K562 (cell line): ENCODE measurements around the gene TPD52L1. TPM values are rescaled to one million over a fixed set of nuclear protein-coding genes. Genes with fewer than 3 reads are reported as not detected.

Experiments used
- ATF1 ChIP-seq, 2 experiments: fragments of 450-650 bp in 1 of 2; IDR thresholded peaks; 2 replicates each; pipeline ENCODE4 v1.6.1; 2016; ENCODE audit warnings: missing compliant biosample characterization in 1 of 2, missing genetic modification characterization in 1 of 2
- CBFA2T3 ChIP-seq: fragments of 450-650 bp; IDR thresholded peaks from 2 replicates; pipeline ENCODE4 v1.6.1; 2017
- CREB1 ChIP-seq, 2 experiments: sonication (generic) in 1 of 2; formaldehyde crosslinking in 1 of 2; IDR thresholded peaks; 2 replicates each; pipeline versions ENCODE4 v1.6.1 to v1.8.0; 2012 to 2022; ENCODE audit warnings: inconsistent platforms in 1 of 2, mild to moderate bottlenecking in 1 of 2, missing genetic modification reagents in 1 of 2, moderate library complexity in 1 of 2
- FOXP1 ChIP-seq: sonication (generic); formaldehyde crosslinking; IDR thresholded peaks from 2 replicates; pipeline ENCODE4 v1.8.0; 2022; ENCODE audit warnings: mild to moderate bottlenecking, missing genetic modification reagents
- PRDM10 ChIP-seq: fragments of 450-650 bp; IDR thresholded peaks from 2 replicates; pipeline ENCODE4 v1.6.1; 2018; ENCODE audit not compliant: partially characterized antibody
- TAF7 ChIP-seq: fragments of 450-650 bp; IDR thresholded peaks from 2 replicates; pipeline ENCODE4 v1.6.1; 2016; ENCODE audit warnings: missing genetic modification characterization, missing compliant biosample characterization
- polyA plus RNA-seq, 8 experiments: library from polyadenylated mRNA; depleted of rRNA in 4 of 8; stranded (reverse) in 5 of 8; unstranded in 3 of 8; fragments of >200 nt; fragmentation: Nextera tagmentation in 2 of 8; fragmentation: Illumina TruSeq in 1 of 8; extraction: Ambion mirVana in 2 of 8; extraction: Trizol in 1 of 8; gene quantifications; 2 replicates each; pipeline versions ENCODE4 v1.2.1 to v1.2.3, GENCODE V29; 2011 to 2014; ENCODE audit warnings: inconsistent platforms in 1 of 8, missing spikeins in 1 of 8
- total RNA-seq, 7 experiments: library from RNA; depleted of rRNA in 6 of 7; stranded (reverse); fragments of >200 nt in 6 of 7; fragmentation: Illumina TruSeq in 2 of 7; extraction: Trizol in 2 of 7; gene quantifications; 2 replicates each; pipeline versions ENCODE4 v1.2.1 to v1.2.3, GENCODE V29; 2011 to 2021; ENCODE audit warnings: low replicate concordance in 1 of 7
- TF ChIP-seq, protein P1 (sequence below), 2 experiments: fragments of 450-650 bp in 1 of 2; sonication (generic) in 1 of 2; formaldehyde crosslinking in 1 of 2; IDR thresholded peaks; 2 replicates each; pipeline versions ENCODE4 v1.7.1 to v1.9.0; 2016 to 2022; ENCODE audit warnings: inconsistent platforms in 1 of 2, mild to moderate bottlenecking in 1 of 2, missing genetic modification reagents in 1 of 2
- TF ChIP-seq, protein P2 (sequence below): fragments of 450-650 bp; formaldehyde crosslinking; IDR thresholded peaks from 2 replicates; pipeline ENCODE4 v1.4.0; 2020; ENCODE audit warnings: mild to moderate bottlenecking, moderate library complexity

TPD52L1 gene
- total and polyA plus RNA-seq, 9 of the 15 experiments (the other 6 are each of a cell fraction or from before 2014, with no cell fraction given), result 12.9 to 149 (median 75.7) TPM

DNA sequence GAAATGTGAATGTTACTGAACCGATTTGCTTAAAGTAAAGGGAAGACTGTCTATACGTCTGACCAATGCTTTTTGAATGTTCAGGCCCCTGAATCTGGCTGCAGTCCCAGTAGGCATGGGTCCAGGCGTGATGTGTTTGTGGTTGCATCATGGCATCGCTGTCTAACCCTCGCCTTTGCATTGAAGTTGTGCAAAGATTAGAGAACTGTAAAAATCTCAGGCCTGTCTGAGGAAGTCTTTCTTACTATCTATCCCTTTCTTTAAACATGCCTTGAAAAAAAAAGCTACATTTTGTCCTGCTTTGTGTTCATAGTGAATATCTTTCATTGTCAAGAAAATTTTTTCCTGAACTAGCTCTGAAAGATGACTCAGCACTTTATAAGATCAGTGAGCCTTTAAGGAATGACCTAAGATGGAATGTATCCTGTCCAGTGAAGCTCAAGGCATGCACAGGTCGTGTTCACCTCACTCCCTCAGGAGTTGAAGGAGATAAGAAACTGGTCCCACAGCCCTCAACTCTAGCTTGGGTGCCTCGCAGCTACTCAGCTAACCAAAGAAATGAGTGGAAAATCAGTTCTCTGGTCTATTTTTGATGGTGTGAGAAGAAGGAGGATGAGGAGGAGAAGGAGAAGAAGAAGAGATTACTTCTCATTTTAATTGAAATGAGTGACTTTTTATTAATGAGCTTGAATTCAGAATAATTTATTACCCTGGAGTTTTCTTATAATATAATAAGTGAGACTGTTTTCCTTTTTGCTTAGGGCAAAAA, 48.6 kb downstream of the TPD52L1 start (continued):
- no peak for TF ChIP-seq FOXP1
- TF ChIP-seq CREB1 (IDR thresholded peaks at IDR 0.05), result no peak
- no peak for TF ChIP-seq CREB1 (CRISPR knock-in tag; IDR thresholded peaks at IDR 0.05)
- TF ChIP-seq, protein P1, sequence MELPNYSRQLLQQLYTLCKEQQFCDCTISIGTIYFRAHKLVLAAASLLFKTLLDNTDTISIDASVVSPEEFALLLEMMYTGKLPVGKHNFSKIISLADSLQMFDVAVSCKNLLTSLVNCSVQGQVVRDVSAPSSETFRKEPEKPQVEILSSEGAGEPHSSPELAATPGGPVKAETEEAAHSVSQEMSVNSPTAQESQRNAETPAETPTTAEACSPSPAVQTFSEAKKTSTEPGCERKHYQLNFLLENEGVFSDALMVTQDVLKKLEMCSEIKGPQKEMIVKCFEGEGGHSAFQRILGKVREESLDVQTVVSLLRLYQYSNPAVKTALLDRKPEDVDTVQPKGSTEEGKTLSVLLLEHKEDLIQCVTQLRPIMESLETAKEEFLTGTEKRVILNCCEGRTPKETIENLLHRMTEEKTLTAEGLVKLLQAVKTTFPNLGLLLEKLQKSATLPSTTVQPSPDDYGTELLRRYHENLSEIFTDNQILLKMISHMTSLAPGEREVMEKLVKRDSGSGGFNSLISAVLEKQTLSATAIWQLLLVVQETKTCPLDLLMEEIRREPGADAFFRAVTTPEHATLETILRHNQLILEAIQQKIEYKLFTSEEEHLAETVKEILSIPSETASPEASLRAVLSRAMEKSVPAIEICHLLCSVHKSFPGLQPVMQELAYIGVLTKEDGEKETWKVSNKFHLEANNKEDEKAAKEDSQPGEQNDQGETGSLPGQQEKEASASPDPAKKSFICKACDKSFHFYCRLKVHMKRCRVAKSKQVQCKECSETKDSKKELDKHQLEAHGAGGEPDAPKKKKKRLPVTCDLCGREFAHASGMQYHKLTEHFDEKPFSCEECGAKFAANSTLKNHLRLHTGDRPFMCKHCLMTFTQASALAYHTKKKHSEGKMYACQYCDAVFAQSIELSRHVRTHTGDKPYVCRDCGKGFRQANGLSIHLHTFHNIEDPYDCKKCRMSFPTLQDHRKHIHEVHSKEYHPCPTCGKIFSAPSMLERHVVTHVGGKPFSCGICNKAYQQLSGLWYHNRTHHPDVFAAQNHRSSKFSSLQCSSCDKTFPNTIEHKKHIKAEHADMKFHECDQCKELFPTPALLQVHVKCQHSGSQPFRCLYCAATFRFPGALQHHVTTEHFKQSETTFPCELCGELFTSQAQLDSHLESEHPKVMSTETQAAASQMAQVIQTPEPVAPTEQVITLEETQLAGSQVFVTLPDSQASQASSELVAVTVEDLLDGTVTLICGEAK (IDR thresholded peaks at IDR 0.05), result no peak
- TF ChIP-seq, protein P1 (CRISPR knock-in tag; IDR thresholded peaks at IDR 0.05), result no peak
- TF ChIP-seq ATF1 (CRISPR knock-in tag; IDR thresholded peaks at IDR 0.05), result no peak
- peak; percentile 78 for TF ChIP-seq ATF1 (tag; IDR thresholded peaks at IDR 0.05)
- TF ChIP-seq TAF7 (tag), result no peak
- TF ChIP-seq, protein P2, sequence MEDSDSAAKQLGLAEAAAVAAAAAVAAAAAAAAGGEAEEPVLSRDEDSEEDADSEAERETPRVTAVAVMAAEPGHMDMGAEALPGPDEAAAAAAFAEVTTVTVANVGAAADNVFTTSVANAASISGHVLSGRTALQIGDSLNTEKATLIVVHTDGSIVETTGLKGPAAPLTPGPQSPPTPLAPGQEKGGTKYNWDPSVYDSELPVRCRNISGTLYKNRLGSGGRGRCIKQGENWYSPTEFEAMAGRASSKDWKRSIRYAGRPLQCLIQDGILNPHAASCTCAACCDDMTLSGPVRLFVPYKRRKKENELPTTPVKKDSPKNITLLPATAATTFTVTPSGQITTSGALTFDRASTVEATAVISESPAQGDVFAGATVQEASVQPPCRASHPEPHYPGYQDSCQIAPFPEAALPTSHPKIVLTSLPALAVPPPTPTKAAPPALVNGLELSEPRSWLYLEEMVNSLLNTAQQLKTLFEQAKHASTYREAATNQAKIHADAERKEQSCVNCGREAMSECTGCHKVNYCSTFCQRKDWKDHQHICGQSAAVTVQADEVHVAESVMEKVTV (CRISPR knock-in tag), result no peak
- TF ChIP-seq CBFA2T3, result peak; percentile 38; the same call in 1 of the 2 replicates
- no peak for TF ChIP-seq PRDM10
